ENCODE measurements around the gene SENP7. TPM values are rescaled to one million over a fixed set of nuclear protein-coding genes. Genes with fewer than 3 reads are reported as not detected.

The SENP7 gene
- total RNA-seq, 1 donor from 2014 or later: 112 TPM

GRCh38 chr3:101375586-101375985 lies 137.4 kb downstream of the SENP7 start:
- Mint-ChIP-seq H3K4me3 (ENCODE audit: unreplicated experiment) (no peak overlapping the region), H3K36me3 (ENCODE audit: unreplicated experiment) (no peaks in the 10 kb centered on the region), H3K27me3 (ENCODE audit: unreplicated experiment) (no peaks in the 10 kb centered on the region), H3K4me1 (ENCODE audit: low read depth, unreplicated experiment) (peaks cover 6% of the 10 kb centered on the region), H3K27ac (ENCODE audit: unreplicated experiment) (no peak overlapping the region), H3K9me3 (ENCODE audit: unreplicated experiment) (no peaks in the 10 kb centered on the region)
- no peak for TF ChIP-seq CTCF (IDR thresholded peaks at IDR 0.05; ENCODE audit: partially characterized antibody, unreplicated experiment)
- no peak for DNase-seq

- no peak for DNase-seq
- H3K4me3 Mint-ChIP-seq (ENCODE audit: unreplicated experiment): no peak overlapping the region
- no peak overlapping the region for H3K27ac Mint-ChIP-seq (ENCODE audit: unreplicated experiment)
- no peaks in the 10 kb centered on the region for H3K27me3 Mint-ChIP-seq (ENCODE audit: unreplicated experiment)
- H3K4me1 Mint-ChIP-seq (ENCODE audit: low read depth, unreplicated experiment): no peaks in the 10 kb centered on the region
- peaks cover 10% of the 10 kb centered on the region for H3K36me3 Mint-ChIP-seq (ENCODE audit: unreplicated experiment)
- no peak for TF ChIP-seq CTCF (IDR thresholded peaks at IDR 0.05; ENCODE audit: partially characterized antibody, unreplicated experiment)
- H3K9me3 Mint-ChIP-seq (ENCODE audit: unreplicated experiment): no peaks in the 10 kb centered on the region
Observed at GRCh38 chr3:101362406-101362805, 150.6 kb downstream of the SENP7 start.

- no peaks in the 10 kb centered on the region for H3K27me3 Mint-ChIP-seq (ENCODE audit: unreplicated experiment)
- H3K9me3 Mint-ChIP-seq (ENCODE audit: unreplicated experiment): peaks cover 5% of the 10 kb centered on the region
Observed at GRCh38 chr3:101351829-101352228, 161.2 kb downstream of the SENP7 start.

GRCh38 chr3:101340591-101340990 lies 172.4 kb downstream of the SENP7 start:
- Mint-ChIP-seq H3K4me3 (ENCODE audit: unreplicated experiment) (no peak overlapping the region), H3K27ac (ENCODE audit: unreplicated experiment) (no peak overlapping the region), H3K27me3 (ENCODE audit: unreplicated experiment) (no peaks in the 10 kb centered on the region), H3K9me3 (ENCODE audit: unreplicated experiment) (no peaks in the 10 kb centered on the region), H3K36me3 (ENCODE audit: unreplicated experiment) (peaks cover 1% of the 10 kb centered on the region), H3K4me1 (ENCODE audit: low read depth, unreplicated experiment) (peaks cover 4% of the 10 kb centered on the region)
- no peak for TF ChIP-seq CTCF (IDR thresholded peaks at IDR 0.05; ENCODE audit: partially characterized antibody, unreplicated experiment)
- no peak for DNase-seq

More at GRCh38 chr3:101351829-101352228, 161.2 kb downstream of the SENP7 start:
- no peak overlapping the region for H3K27ac Mint-ChIP-seq (ENCODE audit: unreplicated experiment)
- DNase-seq: no peak
- H3K4me1 Mint-ChIP-seq (ENCODE audit: low read depth, unreplicated experiment): no peaks in the 10 kb centered on the region
- no peak overlapping the region for H3K4me3 Mint-ChIP-seq (ENCODE audit: unreplicated experiment)
- peaks cover 13% of the 10 kb centered on the region for H3K36me3 Mint-ChIP-seq (ENCODE audit: unreplicated experiment)
- TF ChIP-seq CTCF (IDR thresholded peaks at IDR 0.05; ENCODE audit: partially characterized antibody, unreplicated experiment): no peak

GRCh38 chr3:101333883-101334282 lies 179.1 kb downstream of the SENP7 start:
- no peak for DNase-seq
- no peaks in the 10 kb centered on the region for H3K9me3 Mint-ChIP-seq (ENCODE audit: unreplicated experiment)
- H3K27ac Mint-ChIP-seq (ENCODE audit: unreplicated experiment): no peak overlapping the region
- H3K27me3 Mint-ChIP-seq (ENCODE audit: unreplicated experiment): no peaks in the 10 kb centered on the region
- H3K36me3 Mint-ChIP-seq (ENCODE audit: unreplicated experiment): no peaks in the 10 kb centered on the region
- TF ChIP-seq CTCF (IDR thresholded peaks at IDR 0.05; ENCODE audit: partially characterized antibody, unreplicated experiment): no peak
- H3K4me3 Mint-ChIP-seq (ENCODE audit: unreplicated experiment): no peak overlapping the region
- H3K4me1 Mint-ChIP-seq (ENCODE audit: low read depth, unreplicated experiment): peaks cover 4% of the 10 kb centered on the region

Data from glutamatergic neuron (in vitro differentiated cells).